IPS-11a (cell line): ENCODE measurements around the gene RBM33.

Experiments
- H3K4me3 ChIP-seq: one replicate; pipeline ENCODE4 v1.5.1; 2013; ENCODE audit warnings: low read depth, low read length, control low read depth

RBM33 gene

DNA sequence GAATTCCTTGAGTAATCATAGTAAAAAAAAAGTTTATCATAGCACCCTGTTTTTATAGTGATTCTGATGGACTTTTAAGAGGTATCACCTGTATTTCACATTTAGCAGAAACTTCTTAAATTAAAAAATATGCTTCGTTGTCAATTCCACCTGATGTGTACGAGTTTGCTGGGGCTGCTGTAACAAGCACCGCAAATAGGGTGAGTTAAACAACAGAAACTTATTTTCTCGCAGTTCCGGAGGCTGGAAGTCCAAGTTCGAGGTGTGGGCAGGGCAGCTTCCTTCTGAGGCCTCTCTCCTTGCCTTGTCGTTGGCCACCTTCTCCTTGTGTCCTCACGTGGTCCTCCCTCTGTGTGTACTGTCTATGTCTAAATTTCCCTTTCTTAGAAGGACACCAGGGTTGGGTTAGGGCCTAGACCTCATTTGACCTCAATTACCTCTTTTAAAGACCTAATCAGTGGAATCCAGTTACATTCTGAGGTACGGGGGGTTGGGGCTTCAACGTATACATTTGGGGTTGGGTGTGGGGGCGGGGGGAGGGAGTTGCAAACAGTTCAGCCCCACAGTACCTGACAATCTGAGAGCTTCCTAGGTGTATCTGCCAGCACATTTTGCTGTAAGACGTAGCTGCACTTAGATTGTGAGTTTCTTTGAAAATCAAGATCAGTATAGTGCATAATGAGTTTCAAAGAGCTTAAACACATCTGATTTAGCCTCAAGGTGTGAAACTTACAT, 72.7 kb downstream of the RBM33 start:
- no peak overlapping the region for H3K4me3 ChIP-seq

DNA sequence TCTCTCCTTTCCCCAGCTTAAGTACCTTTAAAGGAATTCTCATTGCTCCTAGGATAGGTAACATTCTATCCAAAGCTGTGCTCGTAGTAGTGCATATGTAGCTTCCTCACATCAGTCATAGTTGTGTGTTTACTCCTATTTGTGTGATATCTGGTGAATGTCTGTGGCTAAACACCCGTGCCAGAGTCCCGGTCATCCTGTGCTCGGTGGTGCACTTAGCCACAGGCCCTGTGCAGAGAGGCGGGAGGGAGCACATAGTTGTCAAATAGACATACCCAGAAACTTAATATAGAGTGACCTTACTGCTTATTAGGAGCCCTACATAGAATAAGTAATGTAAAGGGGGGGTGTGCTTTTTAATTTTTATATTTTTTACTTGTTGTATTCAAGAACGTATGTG, 76.6 kb downstream of the RBM33 start:
- H3K4me3 ChIP-seq = no peak overlapping the region

DNA sequence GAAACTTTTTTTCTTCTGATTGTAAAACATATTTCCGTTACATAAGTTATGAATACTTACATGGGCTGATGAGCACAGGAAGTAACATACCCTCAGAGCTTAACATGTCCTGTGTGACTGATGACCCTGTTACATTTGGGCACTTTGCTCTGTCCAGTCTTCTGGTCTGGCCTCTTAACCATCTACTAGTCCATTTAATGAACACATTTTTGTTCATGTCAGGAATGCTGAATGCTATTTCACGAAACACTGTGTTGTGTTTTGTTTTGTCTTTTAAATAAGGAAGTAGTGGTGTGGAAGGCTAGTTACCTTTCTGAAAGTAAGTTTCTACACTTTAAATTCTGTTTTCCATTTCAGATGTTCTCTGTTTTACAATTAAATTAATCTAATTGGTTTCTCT, 77.7 kb downstream of the RBM33 start:
- no peak overlapping the region for H3K4me3 ChIP-seq

DNA sequence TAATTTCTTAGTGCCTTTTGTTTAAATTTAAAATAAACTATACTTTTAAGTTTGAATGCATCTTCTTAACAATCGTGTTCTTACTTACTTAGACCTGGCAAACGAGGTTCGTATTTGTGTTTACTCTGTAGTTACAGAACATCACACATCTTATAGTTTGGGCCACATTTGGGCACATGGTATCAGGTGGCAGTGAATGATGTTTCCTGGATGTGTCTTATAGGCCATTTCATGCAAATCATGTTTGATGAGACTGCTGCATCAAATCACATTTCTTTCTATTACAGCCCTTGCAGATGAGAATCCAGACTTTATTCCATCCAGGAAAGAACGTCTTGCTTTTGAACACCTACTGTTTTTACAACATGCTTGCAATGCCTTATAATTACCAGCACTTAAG, 78.5 kb downstream of the RBM33 start:
- H3K4me3 ChIP-seq = no peak overlapping the region

DNA sequence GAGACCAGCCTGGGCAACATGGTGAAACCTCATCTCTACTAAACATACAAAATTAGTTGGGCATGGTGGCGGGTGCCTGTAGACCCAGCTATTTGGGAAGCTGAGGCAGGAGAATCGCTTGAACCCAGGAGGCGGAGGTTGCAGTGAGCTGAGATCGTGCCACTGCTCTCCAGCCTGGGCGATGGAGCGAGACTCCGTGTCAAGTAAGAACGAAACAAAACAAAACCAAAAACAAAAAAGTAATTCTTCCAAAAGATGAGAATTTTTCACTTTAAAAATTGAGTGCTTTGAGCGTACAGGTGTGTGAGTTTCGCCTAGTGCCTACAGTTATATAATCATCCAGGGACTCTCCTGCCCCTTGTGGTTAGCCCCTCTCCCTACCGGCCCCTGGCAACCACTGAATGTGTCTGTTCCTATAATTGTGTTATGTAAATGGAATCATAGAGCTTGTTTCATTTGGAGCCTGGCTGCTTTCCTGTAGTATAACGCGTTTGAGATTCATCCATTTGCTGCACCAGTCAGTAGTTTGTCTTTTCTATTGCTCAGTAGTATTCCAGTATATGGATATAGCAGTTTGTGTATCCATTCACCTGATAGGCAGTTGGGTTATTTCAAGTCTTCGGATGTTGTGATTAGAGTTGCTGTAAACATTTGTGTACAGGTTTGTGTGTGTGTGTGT, 80.0 kb downstream of the RBM33 start:
- H3K4me3 ChIP-seq = no peak overlapping the region

DNA sequence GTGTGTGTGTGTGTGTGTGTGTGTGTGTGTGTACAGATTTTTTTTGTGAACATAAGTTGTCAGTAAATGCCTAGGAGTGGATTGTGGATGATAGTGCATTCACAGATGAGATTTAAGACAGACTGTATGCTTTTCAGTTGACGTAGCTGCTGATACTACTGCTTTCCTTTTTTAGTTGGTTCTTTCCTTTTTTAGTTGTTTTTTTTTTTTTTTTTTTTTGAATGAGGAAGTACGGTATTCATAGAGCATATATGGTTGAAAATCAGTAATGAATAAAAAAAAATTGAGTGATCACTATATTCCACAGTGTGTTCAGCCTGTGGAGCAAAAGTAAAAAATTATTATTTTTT, 80.5 kb downstream of the RBM33 start:
- no peak overlapping the region for H3K4me3 ChIP-seq

DNA sequence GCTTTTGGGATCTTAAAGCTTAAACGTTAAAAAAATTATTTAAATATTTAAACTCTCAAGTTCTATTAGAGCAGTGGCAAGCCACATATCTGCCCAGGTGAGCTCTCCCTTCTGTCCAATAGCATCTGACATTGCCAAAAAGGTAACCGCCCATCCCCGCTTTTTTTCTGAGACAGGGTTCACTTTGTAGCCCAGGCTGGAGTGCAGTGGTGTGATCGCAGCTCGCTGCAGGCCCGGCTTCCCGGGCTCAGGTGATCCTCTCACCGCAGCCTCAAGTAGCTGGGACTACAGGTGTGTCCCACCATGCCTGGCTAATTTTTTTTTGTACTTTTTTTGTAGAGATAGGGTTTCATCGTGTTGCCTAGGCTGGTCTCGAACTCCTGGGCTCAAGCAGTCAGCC, 83.2 kb downstream of the RBM33 start:
- H3K4me3 ChIP-seq = no peak overlapping the region

DNA sequence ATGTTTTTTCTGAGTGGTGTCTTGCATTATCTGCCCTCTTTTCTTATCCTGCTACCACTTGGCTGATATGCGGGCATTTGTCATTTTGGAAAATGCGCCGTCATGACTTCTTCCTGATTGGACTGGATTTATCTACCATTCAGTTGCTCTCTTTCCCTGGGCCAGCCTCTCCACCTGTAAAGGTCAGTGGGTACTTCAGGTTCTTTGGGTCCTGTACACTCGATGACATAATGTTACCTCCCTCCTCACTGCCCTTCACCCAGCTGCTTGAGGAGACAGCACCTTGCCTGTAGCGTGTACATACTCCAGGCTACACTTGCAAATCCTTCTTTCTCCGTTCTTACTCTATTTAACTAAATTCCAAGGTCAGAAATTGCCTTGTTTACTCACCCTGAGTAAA, 83.7 kb downstream of the RBM33 start:
- no peak overlapping the region for H3K4me3 ChIP-seq

DNA sequence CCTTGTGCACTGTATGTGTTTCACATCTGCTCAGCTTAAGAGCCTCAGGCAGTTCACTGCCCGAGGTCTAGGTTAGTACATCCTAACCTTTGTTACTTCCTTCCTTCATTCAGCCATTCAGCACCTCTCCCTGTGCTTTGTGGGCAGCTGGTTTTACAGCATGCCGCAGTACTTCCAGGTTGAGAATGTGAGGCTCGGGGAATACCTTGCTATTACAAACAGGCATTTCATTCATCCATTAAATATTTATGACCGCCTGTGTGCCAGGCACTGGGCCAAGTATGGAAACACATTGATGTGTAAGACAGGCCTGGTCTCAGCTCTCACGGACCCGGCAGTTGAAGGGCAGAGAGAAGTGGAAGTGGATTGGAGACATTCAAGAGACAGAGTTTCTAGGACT, 85.4 kb downstream of the RBM33 start:
- no peak overlapping the region for H3K4me3 ChIP-seq

DNA sequence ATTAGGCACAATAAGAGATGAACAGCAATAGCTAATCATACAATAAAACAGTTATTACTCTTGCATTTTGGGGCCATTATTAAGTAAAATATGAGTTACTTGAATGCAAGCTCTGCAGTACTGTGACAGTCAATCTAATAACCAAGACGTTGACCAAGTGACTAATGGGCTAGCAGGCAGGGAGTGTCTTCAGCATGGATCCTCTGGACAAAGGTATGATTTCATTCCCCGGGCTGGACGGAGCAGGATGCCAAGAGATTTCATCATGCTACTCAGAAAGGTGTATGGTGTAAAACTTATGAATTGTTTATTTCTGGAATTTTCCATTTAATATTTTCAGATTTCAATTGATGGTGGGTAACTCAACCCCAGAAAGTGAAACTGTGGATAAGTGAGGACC, 86.9 kb downstream of the RBM33 start:
- no peak overlapping the region for H3K4me3 ChIP-seq

DNA sequence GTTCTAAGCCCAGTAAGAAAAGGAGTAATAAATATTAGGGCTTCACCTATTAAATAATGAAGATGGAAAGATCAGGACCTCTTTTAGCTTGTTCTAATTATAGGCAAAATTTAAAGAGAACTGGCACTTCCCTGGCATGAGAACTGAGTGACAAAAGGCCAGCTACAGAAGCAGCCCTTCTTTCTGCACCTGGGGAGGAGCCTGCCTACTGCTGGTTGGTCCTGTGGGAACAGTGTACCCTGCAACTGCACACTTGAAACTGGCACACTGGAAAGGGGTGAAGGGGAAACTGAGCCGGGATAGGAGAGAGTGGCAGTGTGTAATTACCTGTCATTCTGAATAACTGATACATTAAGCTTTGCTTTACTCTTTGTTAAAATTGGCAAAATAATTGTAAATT, 87.4 kb downstream of the RBM33 start:
- H3K4me3 ChIP-seq = no peak overlapping the region

DNA sequence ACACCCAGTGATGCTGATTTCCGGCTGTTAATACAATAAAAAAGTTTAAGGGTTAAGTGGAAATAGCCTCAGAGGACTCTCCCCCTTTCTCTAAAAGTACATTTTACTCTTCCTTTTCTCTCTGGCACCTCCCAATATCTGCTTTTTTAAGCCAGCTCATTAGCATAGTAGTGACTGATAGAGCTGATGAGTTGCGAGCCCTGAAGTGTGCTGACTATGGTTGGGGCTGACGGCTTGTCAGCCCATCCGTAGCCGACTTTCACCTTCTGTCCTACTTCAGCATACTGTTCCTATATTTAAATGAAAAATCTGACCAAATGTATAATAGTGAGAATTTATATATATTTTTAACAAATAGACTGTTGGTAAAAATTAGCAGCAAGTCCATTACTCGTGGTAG, 87.8 kb downstream of the RBM33 start:
- H3K4me3 ChIP-seq = no peak overlapping the region

DNA sequence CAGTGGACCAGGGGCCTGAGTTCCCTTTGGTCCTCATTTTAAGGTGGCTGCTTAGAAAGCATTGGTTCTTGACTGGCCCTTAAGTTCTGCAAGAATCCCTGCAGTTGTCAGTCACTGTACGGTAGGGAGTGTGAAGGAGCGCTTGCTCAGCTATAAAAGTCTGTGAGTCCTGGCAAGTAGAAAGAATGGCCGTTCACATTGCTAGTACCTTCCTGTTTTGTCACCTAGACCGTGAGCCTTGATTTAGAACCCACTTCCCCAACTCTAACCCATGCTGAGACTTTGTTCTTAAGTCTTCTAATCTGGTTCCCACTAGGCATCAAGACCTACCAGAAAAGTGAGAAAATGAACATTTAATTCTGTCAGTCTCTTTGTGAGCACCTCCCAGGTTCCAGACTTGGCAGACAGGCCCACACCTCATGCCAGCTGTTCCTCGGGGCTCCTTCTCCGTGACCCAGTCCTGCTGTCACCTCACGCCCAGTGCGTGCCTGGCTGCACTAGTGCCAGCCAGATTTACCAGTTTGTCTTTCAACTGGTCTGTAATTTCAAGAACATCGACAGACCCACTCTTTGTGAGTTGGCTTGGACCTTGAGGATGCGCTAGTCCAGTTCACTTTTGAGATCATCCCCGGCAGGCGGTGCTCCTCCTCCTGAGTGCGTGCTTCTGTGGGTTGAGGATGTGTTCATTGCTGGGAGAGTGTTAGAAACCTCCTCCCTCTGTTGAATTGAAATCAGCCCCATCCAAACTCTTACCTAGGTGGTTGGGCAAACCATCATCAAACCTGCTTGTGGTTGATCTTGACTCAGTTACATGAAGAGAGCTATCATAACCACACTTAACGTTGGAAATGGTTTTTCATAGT, 89.4 kb downstream of the RBM33 start:
- H3K4me3 ChIP-seq = no peak overlapping the region

DNA sequence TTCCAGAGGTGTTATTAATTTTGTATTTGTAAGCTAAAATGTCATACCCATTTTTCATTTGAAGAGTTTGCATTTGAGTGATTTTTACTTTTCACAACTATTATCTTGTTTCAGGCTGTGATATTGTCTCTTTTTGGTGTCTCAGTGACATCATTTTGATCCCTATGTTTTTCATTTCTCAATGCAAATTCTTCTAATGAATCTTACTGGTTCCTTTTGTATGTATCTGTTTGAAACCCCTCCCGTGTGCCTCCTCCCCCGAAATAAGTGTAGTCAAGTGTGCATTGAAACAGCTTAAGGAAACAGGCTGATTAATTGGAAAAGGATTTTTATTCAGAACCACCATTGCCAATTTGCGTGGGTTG, 90.0 kb downstream of the RBM33 start:
- no peak overlapping the region for H3K4me3 ChIP-seq

DNA sequence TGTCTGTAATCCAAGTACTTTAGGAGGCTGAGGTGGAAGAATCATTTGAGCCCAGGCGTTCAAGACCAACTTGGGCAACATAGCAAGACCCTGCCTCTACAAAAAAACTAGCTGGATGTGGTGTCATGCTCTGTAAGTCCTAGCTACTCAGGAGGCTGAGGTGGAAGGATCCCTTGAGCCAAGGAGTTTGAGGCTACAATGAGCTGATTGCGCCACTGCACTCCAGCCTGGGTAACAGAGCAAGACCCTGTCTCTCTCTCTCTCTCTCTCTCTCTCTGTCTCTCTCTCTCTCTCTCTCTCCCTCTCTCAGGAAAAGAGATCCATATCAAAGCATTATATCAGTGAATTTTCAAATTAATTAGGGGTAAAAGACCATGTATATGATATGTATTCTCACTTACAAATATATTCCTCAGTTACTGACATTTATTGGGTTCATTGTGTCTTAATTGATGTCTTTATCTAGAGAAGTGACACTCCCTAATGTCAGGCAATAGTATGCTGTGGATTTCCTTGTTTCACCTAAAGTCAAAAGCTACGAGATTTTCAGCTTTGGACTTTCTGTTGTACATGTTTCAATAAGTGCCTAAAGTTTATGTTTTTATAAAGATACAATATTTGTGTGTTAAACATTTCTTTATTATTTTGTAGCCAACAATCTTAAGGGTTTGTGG, 91.1 kb downstream of the RBM33 start:
- H3K4me3 ChIP-seq = no peak overlapping the region

DNA sequence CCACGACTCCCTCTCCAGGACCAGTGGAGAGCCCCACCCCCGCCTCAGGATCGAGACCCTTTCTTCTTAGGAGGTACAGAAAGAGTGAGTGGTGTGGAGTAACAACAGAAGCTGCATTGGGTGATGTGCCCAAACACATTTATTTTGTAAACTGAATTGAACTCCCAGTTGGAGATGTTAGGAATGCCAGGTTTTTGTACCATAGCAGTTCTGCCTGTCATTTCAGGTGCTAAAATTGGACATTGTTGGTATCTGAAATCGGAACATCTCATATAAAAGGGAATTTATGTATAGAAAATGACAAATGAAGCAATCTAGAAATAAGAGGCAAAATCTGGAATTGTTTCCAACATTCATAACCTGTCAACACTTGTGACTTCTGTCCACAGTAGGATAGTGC, 93.1 kb downstream of the RBM33 start:
- H3K4me3 ChIP-seq = no peak overlapping the region

DNA sequence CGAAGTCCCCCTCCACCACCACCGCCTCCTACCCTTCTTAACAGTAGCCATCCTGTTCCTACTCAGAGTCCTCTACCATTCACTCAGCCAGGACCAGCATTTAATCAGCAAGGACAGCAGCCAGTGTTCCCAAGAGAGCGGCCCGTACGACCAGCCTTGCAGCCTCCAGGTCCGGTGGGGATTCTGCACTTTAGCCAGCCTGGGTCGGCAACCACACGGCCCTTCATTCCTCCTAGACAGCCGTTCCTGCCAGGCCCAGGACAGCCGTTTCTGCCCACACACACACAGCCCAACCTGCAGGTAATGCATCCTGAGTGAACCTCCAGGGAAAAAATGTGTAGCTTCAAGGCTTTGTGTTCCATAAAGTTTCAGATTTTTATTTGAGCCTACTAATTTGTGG, 93.6 kb downstream of the RBM33 start:
- H3K4me3 ChIP-seq = no peak overlapping the region

DNA sequence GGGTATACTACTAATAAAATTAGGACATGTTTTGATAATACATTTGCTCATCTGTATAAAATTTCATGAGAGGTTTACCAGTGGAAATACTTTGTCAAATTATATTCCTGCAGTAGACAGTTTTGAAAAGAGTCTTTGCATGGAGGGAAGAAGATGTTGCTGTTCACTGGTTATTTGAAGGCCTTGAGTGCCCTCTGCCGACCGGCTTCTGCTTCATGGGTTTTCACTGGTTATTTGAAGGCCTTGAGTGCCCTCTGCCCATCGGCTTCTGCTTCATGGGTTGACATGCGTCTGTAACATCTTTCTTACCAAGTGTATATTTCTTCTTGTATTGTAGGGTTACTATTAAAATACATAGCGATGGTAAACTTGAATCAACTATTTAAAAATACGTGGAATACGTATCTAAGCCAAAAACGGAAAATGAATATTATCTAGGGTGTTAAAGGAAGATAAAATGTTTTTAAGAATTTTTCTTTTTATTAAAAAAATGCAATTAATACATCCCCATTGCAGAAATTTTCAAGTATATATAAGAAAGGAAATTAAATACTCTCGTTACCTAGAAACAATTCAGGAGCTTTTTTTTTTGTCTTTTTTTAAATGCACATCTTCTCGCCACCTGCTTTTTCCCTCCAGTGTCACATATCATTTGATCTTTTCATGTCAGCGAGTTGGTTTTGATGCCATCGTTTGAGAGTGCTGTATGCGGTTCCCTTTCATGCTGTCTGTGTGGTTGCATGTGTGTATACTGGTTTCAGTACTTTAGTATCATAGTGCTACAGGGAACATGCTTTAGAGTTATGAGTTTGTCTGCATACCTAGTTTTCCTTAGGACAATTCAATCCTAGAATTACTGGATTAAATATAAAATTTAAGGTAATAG, 94.4 kb downstream of the RBM33 start:
- H3K4me3 ChIP-seq = no peak overlapping the region

DNA sequence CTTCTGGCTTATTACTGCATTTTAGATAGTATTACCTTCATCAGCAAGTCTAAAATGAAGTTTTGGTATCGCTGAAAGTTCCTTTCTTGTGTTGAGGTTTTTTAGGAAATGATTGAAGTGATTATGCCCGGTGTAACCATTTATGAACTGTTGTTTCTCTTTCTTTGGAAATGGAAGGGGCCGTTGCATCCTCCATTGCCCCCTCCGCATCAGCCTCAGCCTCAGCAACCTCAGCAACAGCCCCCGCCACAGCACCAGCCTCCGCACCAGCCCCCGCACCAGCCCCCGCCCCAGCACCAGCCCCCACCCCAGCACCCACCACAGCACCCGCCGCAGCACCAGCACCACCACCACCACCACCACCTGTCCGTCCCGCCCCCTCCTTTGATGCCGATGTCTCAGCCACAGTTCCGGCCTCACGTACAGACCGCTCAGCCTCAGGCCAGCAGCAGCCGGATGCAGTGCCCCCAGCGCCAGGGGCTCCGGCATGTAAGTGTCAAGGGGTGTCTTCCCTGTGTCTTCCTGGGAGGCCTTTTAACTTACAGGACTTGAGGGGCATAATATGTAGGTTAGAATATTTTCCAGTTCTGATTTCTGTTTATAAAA, 95.2 kb downstream of the RBM33 start:
- H3K4me3 ChIP-seq = no peak overlapping the region

DNA sequence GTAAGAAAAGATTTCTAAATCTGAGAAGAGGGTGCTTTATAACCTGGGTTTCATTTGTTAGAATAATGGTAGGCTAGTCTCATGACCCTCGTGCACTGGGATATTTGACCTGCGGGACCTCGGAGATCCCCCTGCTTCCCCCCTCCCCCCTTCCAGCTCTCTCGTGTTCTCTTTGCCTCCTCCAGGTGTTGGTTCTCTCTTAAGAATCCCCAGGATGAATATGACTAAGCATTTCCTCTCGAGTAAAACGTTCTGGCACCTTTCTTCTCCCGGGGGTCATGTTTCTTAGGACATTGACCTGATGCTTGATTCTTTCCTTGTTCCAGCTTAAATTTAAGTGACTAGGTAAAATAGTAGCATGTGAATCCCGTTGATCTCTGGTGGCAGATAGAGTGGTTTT, 96.6 kb downstream of the RBM33 start:
- H3K4me3 ChIP-seq = no peak overlapping the region
